H1 (cell line): ENCODE results near the gene CDC42SE2. TPM values are rescaled to one million over a fixed set of nuclear protein-coding genes. Genes with fewer than 3 reads are reported as not detected.

Source experiments
- CTCF ChIA-PET: fragments of 300-600 bp; sonication (Branson Sonifier 250); formaldehyde crosslinking; loops from one replicate; lab custom pipeline; 2021; ENCODE audit not compliant: partially characterized antibody; lab: Charles Lee
- POLR2A ChIA-PET: fragments of 300-600 bp; sonication (Branson Sonifier 250); formaldehyde crosslinking; loops from one replicate; lab custom pipeline; 2021; ENCODE audit warnings: inconsistent platforms; ENCODE audit not compliant: partially characterized antibody; lab: Charles Lee
- DNase-seq, 2 experiments: peaks; one replicate each; pipeline versions ENCODE4 v3.0.0 to v3.0.0-alpha.2; 2010 to 2022; ENCODE audit warnings: low spot score in 2 of 2, low read depth in 1 of 2, mixed read lengths in 1 of 2
- FAIRE-seq: peaks from 2 replicates; lab custom pipeline; 2011; peaks lifted over from hg19 to GRCh38; lab: Jason Lieb, UNC
- H2AFZ ChIP-seq: 2 replicates; pipeline ENCODE4 v1.8.1; 2012; ENCODE audit warnings: low read length, inconsistent platforms
- H2AK5ac ChIP-seq: 2 replicates; pipeline ENCODE4 v1.6.1; 2013; ENCODE audit warnings: low read depth, low read length
- H2BK120ac ChIP-seq: replicated peaks from 2 replicates; pipeline ENCODE3; 2013; ENCODE audit warnings: low read depth, low read length, inconsistent platforms
- H2BK12ac ChIP-seq: 2 replicates; pipeline ENCODE4 v1.6.1; 2013; ENCODE audit warnings: low read depth, low read length
- H2BK15ac ChIP-seq: 2 replicates; pipeline ENCODE4 v1.6.1; 2013; ENCODE audit warnings: low read length
- H2BK20ac ChIP-seq: 2 replicates; pipeline ENCODE4 v1.6.1; 2013; ENCODE audit warnings: low read length
- H2BK5ac ChIP-seq: 2 replicates; pipeline ENCODE4 v1.6.1; 2013; ENCODE audit warnings: low read depth, low read length
- H3K14ac ChIP-seq: 2 replicates; pipeline ENCODE4 v1.6.1; 2013; ENCODE audit warnings: inconsistent platforms; ENCODE audit not compliant: insufficient read length
- H3K18ac ChIP-seq: 2 replicates; pipeline ENCODE4 v1.6.1; 2013; ENCODE audit warnings: low read length; ENCODE audit errors: extremely low read depth
- H3K23ac ChIP-seq: 2 replicates; pipeline ENCODE4 v1.6.1; 2013; ENCODE audit warnings: inconsistent platforms; ENCODE audit not compliant: insufficient read length
- H3K23me2 ChIP-seq: 2 replicates; pipeline ENCODE4 v1.6.1; 2013; ENCODE audit warnings: low read depth, low read length
- H3K27ac ChIP-seq: 2 replicates; pipeline ENCODE4 v1.6.1; 2011; ENCODE audit warnings: low read depth, low read length, inconsistent platforms
- H3K27me3 ChIP-seq, 4 experiments: replicated peaks in 1 of 4; 1 replicate in 1 of 4; 2 replicates in 3 of 4; pipeline versions ENCODE4 v1.6.1 to v1.8.1; 2011 to 2013; ENCODE audit warnings: low read length in 3 of 4, mild to moderate bottlenecking in 3 of 4, inconsistent platforms in 2 of 4, mixed read lengths in 2 of 4, moderate library complexity in 1 of 4; ENCODE audit not compliant: control insufficient read depth in 3 of 4, insufficient read depth in 3 of 4; ENCODE audit errors: extremely low read depth in 1 of 4
- H3K36me3 ChIP-seq, 4 experiments: 2 replicates each; pipeline versions ENCODE4 v1.6.1 to v1.8.1; 2011 to 2013; ENCODE audit warnings: mild to moderate bottlenecking in 4 of 4, low read length in 3 of 4, moderate library complexity in 2 of 4, control low read depth in 1 of 4, inconsistent platforms in 1 of 4; ENCODE audit not compliant: insufficient read depth in 4 of 4, control insufficient read depth in 2 of 4
- H3K4ac ChIP-seq: replicated peaks from 2 replicates; pipeline ENCODE3; 2013; ENCODE audit warnings: low read length, low read depth, mixed read lengths, inconsistent platforms; ENCODE audit not compliant: insufficient read length
- H3K4me1 ChIP-seq, 4 experiments: replicated peaks in 1 of 4; 1 replicate in 1 of 4; 2 replicates in 3 of 4; pipeline versions ENCODE4 v1.6.1 to v1.8.1; 2011 to 2013; ENCODE audit warnings: low read length in 3 of 4, inconsistent platforms in 2 of 4, mixed read lengths in 1 of 4; ENCODE audit not compliant: insufficient read depth in 4 of 4, control insufficient read depth in 3 of 4
- H3K4me2 ChIP-seq, 2 experiments: 2 replicates each; pipeline versions ENCODE4 v1.6.1 to v1.8.1; 2011 to 2013; ENCODE audit warnings: low read depth in 2 of 2, low read length in 2 of 2, control low read depth in 1 of 2, inconsistent platforms in 1 of 2, mild to moderate bottlenecking in 1 of 2; ENCODE audit not compliant: insufficient read depth in 1 of 2
- H3K4me3 ChIP-seq, 4 experiments: fragments of 200-600, 300-600 bp in 1 of 4; sonication (generic), shearing (Covaris generic), sonication (Bioruptor Twin) in 1 of 4; 2 replicates each; pipeline versions ENCODE4 v1.5.1 to v1.8.1; 2011 to 2016; ENCODE audit warnings: low read length in 4 of 4, low read depth in 3 of 4, control low read depth in 2 of 4, inconsistent platforms in 2 of 4, mild to moderate bottlenecking in 2 of 4, mixed read lengths in 1 of 4, moderate library complexity in 1 of 4; ENCODE audit not compliant: insufficient read depth in 2 of 4; ENCODE audit errors: extremely low read depth in 1 of 4
- H3K56ac ChIP-seq: replicated peaks from 2 replicates; pipeline ENCODE3; 2013; ENCODE audit warnings: low read depth, mild to moderate bottlenecking, mixed read lengths, low read length, inconsistent platforms; ENCODE audit not compliant: insufficient read length
- H3K79me1 ChIP-seq: 2 replicates; pipeline ENCODE4 v1.6.1; 2013; ENCODE audit warnings: low read depth, low read length, control low read depth
- H3K79me2 ChIP-seq, 2 experiments: 2 replicates each; pipeline versions ENCODE4 v1.6.1 to v1.8.1; 2012 to 2013; ENCODE audit warnings: low read length in 2 of 2, mild to moderate bottlenecking in 2 of 2, inconsistent platforms in 1 of 2; ENCODE audit not compliant: insufficient read depth in 2 of 2, control insufficient read depth in 1 of 2
- H3K9ac ChIP-seq, 4 experiments: replicated peaks in 1 of 4; 1 replicate in 1 of 4; 2 replicates in 3 of 4; pipeline versions ENCODE4 v1.6.1 to v1.8.1; 2011 to 2013; ENCODE audit warnings: low read depth in 3 of 4, low read length in 3 of 4, control low read depth in 2 of 4, mild to moderate bottlenecking in 2 of 4, moderate library complexity in 2 of 4, inconsistent platforms in 1 of 4; ENCODE audit errors: extremely low read depth in 1 of 4
- H3K9me3 ChIP-seq, 2 experiments: 2 replicates each; pipeline versions ENCODE4 v1.6.1 to v1.8.1; 2012 to 2013; ENCODE audit warnings: mild to moderate bottlenecking in 2 of 2, moderate library complexity in 2 of 2, control low read depth in 1 of 2, inconsistent platforms in 1 of 2, low read depth in 1 of 2, low read length in 1 of 2, mixed read lengths in 1 of 2; ENCODE audit not compliant: insufficient read depth in 2 of 2
- H4K20me1 ChIP-seq, 2 experiments: replicated peaks in 1 of 2; 2 replicates each; pipeline versions ENCODE3 to v1.8.1; 2011 to 2013; ENCODE audit warnings: inconsistent platforms in 2 of 2, low read length in 2 of 2, mild to moderate bottlenecking in 1 of 2; ENCODE audit not compliant: insufficient read depth in 2 of 2, control insufficient read depth in 1 of 2
- H4K5ac ChIP-seq: 2 replicates; pipeline ENCODE4 v1.6.1; 2013; ENCODE audit warnings: low read length, low read depth, mixed read lengths, inconsistent platforms; ENCODE audit not compliant: insufficient read length
- H4K8ac ChIP-seq: 2 replicates; pipeline ENCODE4 v1.8.0; 2013; ENCODE audit warnings: mild to moderate bottlenecking, moderate library complexity, low read length, inconsistent platforms; ENCODE audit not compliant: insufficient read depth; ENCODE audit errors: extremely low read depth
- H4K91ac ChIP-seq: replicated peaks from 2 replicates; pipeline ENCODE3; 2013; ENCODE audit warnings: low read length, mixed read lengths, inconsistent platforms; ENCODE audit not compliant: insufficient read length
- CBX8 ChIP-seq: fragments of 300-800, 300-1000 bp; sonication (generic); IDR thresholded peaks from 2 replicates; pipeline ENCODE4 v1.7.1; 2016; ENCODE audit warnings: low read depth, low read length, borderline replicate concordance
- CTBP2 ChIP-seq: IDR thresholded peaks from 2 replicates; pipeline ENCODE4 v1.7.0; 2011; ENCODE audit warnings: borderline replicate concordance, mild to moderate bottlenecking, moderate library complexity, mixed read lengths, low read length; ENCODE audit not compliant: insufficient read depth, insufficient read length
- CTCF ChIP-seq, 3 experiments: IDR thresholded peaks; 1 replicate in 2 of 3; 2 replicates in 1 of 3; pipeline versions ENCODE4 v1.5.1 to v1.6.1; 2011; ENCODE audit warnings: low read length in 3 of 3, mild to moderate bottlenecking in 3 of 3, inconsistent platforms in 2 of 3, low read depth in 1 of 3, moderate library complexity in 1 of 3; ENCODE audit not compliant: insufficient read depth in 1 of 3; ENCODE audit errors: control extremely low read depth in 1 of 3
- EGR1 ChIP-seq: IDR thresholded peaks from 2 replicates; pipeline ENCODE4 v1.6.1; 2011; ENCODE audit warnings: low read depth, low read length, borderline replicate concordance
- SIRT6 ChIP-seq: IDR thresholded peaks from one replicate; pipeline ENCODE4 v1.7.1; 2012; ENCODE audit warnings: low read length, inconsistent platforms
- SIX5 ChIP-seq: IDR thresholded peaks from 2 replicates; pipeline ENCODE4 v1.6.1; 2011; ENCODE audit warnings: mild to moderate bottlenecking, low read depth, low read length
- WGBS, 2 experiments: shearing (Covaris generic) in 1 of 2; methylation state at CpG; one replicate each; pipeline versions ENCODE4 v1.1.6 to v1.1.7; 2013 to 2015; ENCODE audit warnings: low lambda C conversion rate in 2 of 2, mixed read lengths in 2 of 2, inconsistent platforms in 1 of 2, low coverage in 1 of 2, missing lambda C conversion rate in 1 of 2; ENCODE audit not compliant: insufficient replicate concordance in 2 of 2, insufficient coverage in 1 of 2, insufficient read length in 1 of 2; ENCODE audit errors: extremely low coverage in 1 of 2, missing lambda C conversion rate in 1 of 2; 5-methylcytosine and 5-hydroxymethylcytosine counted together
- polyA plus RNA-seq, 7 experiments: library from polyadenylated mRNA; depleted of rRNA in 3 of 7; stranded (reverse) in 5 of 7; unstranded in 2 of 7; fragments of >200 nt in 5 of 7; fragments of 200-250 nt in 2 of 7; gene quantifications; 1 replicate in 5 of 7; 2 replicates in 1 of 7; 4 replicates in 1 of 7; pipeline versions ENCODE4 v1.2.1 to v1.2.3, GENCODE V29; 2011 to 2013; ENCODE audit warnings: missing spikeins in 2 of 7, mixed read lengths in 2 of 7
- total RNA-seq: library from RNA; stranded (reverse); fragmentation: NEBNext Ultra II Directional; extraction: Animal tissue kit (Norgen Biotek cat#: 25700); gene quantifications from 2 replicates; pipeline ENCODE4 v1.2.1, GENCODE V29; 2021

Gene CDC42SE2
- total and polyA plus RNA-seq, 2 of the 8 experiments (the other 6 are each of a cell fraction or from before 2014, with no cell fraction given): 16.7 to 30.8 TPM

GRCh38 chr5:131266370-131267060, 2.7 kb downstream of the CDC42SE2 start:
- H3K9me3 ChIP-seq: no peaks in the 10 kb centered on the region
- no peak overlapping the region for H3K4me2 ChIP-seq
- no peak overlapping the region for H3K9ac ChIP-seq
- no peak overlapping the region for H2BK20ac ChIP-seq
- H2AK5ac ChIP-seq: no peak overlapping the region
- no peaks in the 10 kb centered on the region for H3K27me3 ChIP-seq
- H3K27ac ChIP-seq: no peak overlapping the region
- no peak overlapping the region for H4K91ac ChIP-seq
- no peak overlapping the region for H2BK12ac ChIP-seq
- TF ChIP-seq SIX5: no peak
- no peak for TF ChIP-seq SIRT6
- TF ChIP-seq CTCF (IDR thresholded peaks at IDR 0.05; ENCODE audit: control extremely low read depth in 1 of 3, insufficient read depth in 1 of 3, low read depth in 1 of 3, low read length in 3 of 3): no peak
- no peak for TF ChIP-seq CBX8
- no peak for TF ChIP-seq EGR1
- no peak for TF ChIP-seq CTBP2
- TF ChIP-seq, all 59 proteins: peak for 0
- Histone ChIP-seq H4K20me1 (peaks cover 0 to 3% of the 10 kb centered on the region in 2 experiments), H2AFZ (no peak overlapping the region), H3K14ac (no peak overlapping the region), H2BK120ac (no peak overlapping the region), H3K23me2 (peaks cover 4% of the 10 kb centered on the region; the same call in 1 of the 2 replicates), H4K8ac (no peak overlapping the region), H2BK5ac (no peak overlapping the region), H3K36me3 (no peaks in the 10 kb centered on the region), H4K5ac (no peak overlapping the region), H3K79me2 (peaks cover 0 to 58% of the 10 kb centered on the region in 2 experiments; a peak in 2 of 4 replicates), H3K18ac (no peak overlapping the region), H3K4me3 (no peak overlapping the region), H3K23ac (no peak overlapping the region), H3K56ac (no peak overlapping the region), H2BK15ac (no peak overlapping the region), H3K4me1 (peaks cover 0 to 2% (median 0%) of the 10 kb centered on the region in 4 experiments; a peak in 1 of 7 replicates), H3K4ac (no peak overlapping the region), H3K79me1 (no peaks in the 10 kb centered on the region)
- FAIRE-seq (no peak), DNase-seq (no peak)
- ChIA-PET CTCF (interaction anchor here (1.1 to 3.6 kb wide), 4 partner anchors 9 to 116 kb away, joined by 4 to 21 read pairs (median 4); no protein-coding TSS in a partner anchor), POLR2A (interaction anchor here (0.8 to 1.5 kb wide), 2 partner anchors 9 to 97 kb away, joined by 4 read pairs; no protein-coding TSS in a partner anchor)
- WGBS, 2 experiments: 90% methylated on average over 16 of the region's 16 CpGs; no CpG with 5 or more reads in 1 of the 2 experiments
